GM10248 (cell line): ENCODE data around the gene ARMC10.
"Not testable (repeated sequence)": the region's sequence is repeated elsewhere in the genome, so short reads cannot be mapped to it uniquely, and the experiment has no call there.

Experiments
- CTCF ChIA-PET: fragments of 300-600 bp; sonication (Branson Sonifier 250); formaldehyde crosslinking; extraction: SDS; loops from one replicate; lab custom pipeline; 2021; ENCODE audit warnings: antibody characterized with exemption; lab: Yijun Ruan, JAX
- POLR2A ChIA-PET: fragments of 350-650 bp; sonication (Branson Sonifier 250); formaldehyde crosslinking; extraction: SDS; loops from one replicate; lab custom pipeline; 2020; ENCODE audit warnings: antibody characterized with exemption; lab: Yijun Ruan, JAX
- DNase-seq: peaks from one replicate; pipeline ENCODE4 v3.0.0; 2012; ENCODE audit errors: extremely low spot score
- TF ChIP-seq, protein P1 (sequence below): IDR thresholded peaks from 2 replicates; pipeline ENCODE4 v1.5.1; 2012; ENCODE audit warnings: mild to moderate bottlenecking, low read depth; ENCODE audit errors: extremely low read depth, missing control alignments, control extremely low read depth

Gene ARMC10

GRCh38 chr7:103048833-103049232 is 26.1 kb upstream of the ARMC10 start:
- no peak for DNase-seq
- ChIA-PET CTCF (interaction anchor here (1.4 to 1.8 kb wide), 2 partner anchors 10 to 13 kb away, joined by 4 to 8 read pairs; no protein-coding TSS in a partner anchor), POLR2A (no interaction called here)
- TF ChIP-seq, protein P1, sequence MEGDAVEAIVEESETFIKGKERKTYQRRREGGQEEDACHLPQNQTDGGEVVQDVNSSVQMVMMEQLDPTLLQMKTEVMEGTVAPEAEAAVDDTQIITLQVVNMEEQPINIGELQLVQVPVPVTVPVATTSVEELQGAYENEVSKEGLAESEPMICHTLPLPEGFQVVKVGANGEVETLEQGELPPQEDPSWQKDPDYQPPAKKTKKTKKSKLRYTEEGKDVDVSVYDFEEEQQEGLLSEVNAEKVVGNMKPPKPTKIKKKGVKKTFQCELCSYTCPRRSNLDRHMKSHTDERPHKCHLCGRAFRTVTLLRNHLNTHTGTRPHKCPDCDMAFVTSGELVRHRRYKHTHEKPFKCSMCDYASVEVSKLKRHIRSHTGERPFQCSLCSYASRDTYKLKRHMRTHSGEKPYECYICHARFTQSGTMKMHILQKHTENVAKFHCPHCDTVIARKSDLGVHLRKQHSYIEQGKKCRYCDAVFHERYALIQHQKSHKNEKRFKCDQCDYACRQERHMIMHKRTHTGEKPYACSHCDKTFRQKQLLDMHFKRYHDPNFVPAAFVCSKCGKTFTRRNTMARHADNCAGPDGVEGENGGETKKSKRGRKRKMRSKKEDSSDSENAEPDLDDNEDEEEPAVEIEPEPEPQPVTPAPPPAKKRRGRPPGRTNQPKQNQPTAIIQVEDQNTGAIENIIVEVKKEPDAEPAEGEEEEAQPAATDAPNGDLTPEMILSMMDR, result no peak

- POLR2A ChIA-PET, result no interaction called here
- DNase-seq, result no peak
- TF ChIP-seq, protein P1, result no peak
- CTCF ChIA-PET, result interaction anchor here (0.9 to 1.5 kb wide), 2 partner anchors 11 to 15 kb away, joined by 4 to 7 read pairs; no protein-coding TSS in a partner anchor
Measured at GRCh38 chr7:103051519-103051918, 23.4 kb upstream of the ARMC10 start.

DNA sequence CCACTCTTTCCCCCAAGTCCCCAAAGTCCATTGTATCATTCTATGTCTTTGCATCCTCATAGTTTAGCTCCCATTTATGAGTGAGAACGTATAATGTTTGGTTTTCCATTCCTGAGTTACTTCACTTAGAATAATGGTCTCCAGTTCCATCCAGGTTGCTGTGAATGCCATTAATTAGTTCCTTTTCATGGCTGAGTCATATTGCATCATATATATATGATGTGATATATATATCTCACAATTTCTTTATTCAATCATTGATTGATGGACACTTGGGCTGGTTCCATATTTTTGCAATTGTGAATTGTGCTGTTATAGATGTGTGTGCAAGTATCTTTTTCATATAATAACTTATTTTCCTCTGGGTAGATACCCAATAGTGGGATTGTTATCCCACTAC is 18.9 kb upstream of the ARMC10 start:
- CTCF ChIA-PET, DNase-seq, POLR2A ChIA-PET: not testable (repeated sequence)

DNA sequence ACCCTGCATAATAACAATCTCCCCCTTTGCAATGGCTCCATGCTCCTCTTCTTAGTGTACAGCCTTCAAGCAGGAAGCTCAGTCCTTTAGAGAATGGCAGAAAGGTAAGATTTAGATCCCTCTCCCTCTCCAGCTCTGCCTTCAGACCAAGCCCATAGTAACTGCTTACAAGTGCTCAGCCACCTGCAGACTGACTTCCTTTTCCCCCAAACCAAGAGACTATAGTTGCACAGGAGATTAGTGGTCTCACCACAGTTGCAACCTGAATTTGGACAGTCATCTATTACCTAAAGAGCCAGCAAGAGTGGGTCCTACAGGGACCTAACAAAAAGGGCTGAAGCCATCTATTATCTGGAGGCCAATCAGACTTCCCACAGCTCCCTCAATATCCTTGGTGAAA is 16.8 kb upstream of the ARMC10 start:
- no peak for DNase-seq
- TF ChIP-seq, protein P1, result no peak
- POLR2A ChIA-PET, result no interaction called here
- CTCF ChIA-PET, result interaction anchor here (1.1 to 5.6 kb wide), 4 partner anchors 9 to 26 kb away, joined by 3 to 62 read pairs (median 10); partner anchors contain the start of genes ARMC10 and FBXL13

- ChIA-PET POLR2A (no interaction called here), CTCF (interaction anchor here (1.1 to 5.6 kb wide), 5 partner anchors 9 to 25 kb away, joined by 3 to 62 read pairs (median 8); partner anchors contain the start of genes ARMC10 and FBXL13)
- TF ChIP-seq, protein P1, result no peak
- DNase-seq, result no peak
Measured at GRCh38 chr7:103059471-103059870, 15.5 kb upstream of the ARMC10 start.

DNA sequence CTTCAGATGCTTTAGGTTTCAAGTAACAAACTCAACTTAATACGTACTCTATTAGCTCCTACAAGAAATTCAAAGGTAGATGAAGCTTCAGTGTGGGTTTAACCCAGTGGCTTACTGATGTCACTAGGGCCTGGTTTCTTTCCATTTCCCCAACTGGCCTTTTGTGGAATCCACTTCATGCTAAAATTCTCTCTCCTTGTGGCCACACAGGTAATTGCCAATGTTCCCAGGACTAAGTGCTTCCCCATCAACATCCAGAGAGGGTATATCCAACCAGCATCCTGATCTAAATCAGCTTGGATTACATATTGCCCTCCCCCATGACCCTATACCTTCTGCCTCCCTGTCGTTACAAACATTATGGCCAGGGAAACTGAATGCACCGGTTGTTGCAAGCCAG is 11.0 kb upstream of the ARMC10 start:
- no peak for DNase-seq
- ChIA-PET CTCF (no interaction called here), POLR2A (no interaction called here)
- TF ChIP-seq, protein P1, result no peak

- TF ChIP-seq, protein P1, result peak; percentile 52
- DNase-seq, result peak; percentile 34
- CTCF ChIA-PET, result interaction anchor here (0.7 to 2.1 kb wide), 3 partner anchors 10 to 317 kb away, joined by 3 to 12 read pairs (median 3); partner anchors contain the start of genes ARMC10, FAM185A and FBXL13
- POLR2A ChIA-PET, result no interaction called here
Measured at GRCh38 chr7:103065667-103066066, 9.3 kb upstream of the ARMC10 start.
